HL-60 (cell line): ENCODE data around the gene FAM216B.

Experiments used
- POLR2AphosphoS5 ChIP-seq: IDR thresholded peaks from 2 replicates; pipeline ENCODE4 v1.6.1; 2012; ENCODE audit warnings: low read depth
- SPI1 ChIP-seq: IDR thresholded peaks from 2 replicates; pipeline ENCODE4 v1.6.1; 2012; ENCODE audit warnings: low read depth, mild to moderate bottlenecking, borderline replicate concordance
- TF ChIP-seq, protein P1 (sequence below): IDR thresholded peaks from one replicate; pipeline ENCODE4 v1.5.1; 2011; ENCODE audit warnings: low read length, control low read depth, inconsistent platforms; ENCODE audit not compliant: insufficient read depth
- TF ChIP-seq, protein P2 (sequence below): IDR thresholded peaks from 2 replicates; pipeline ENCODE4 v1.6.1; 2012; ENCODE audit warnings: low read depth; ENCODE audit not compliant: insufficient replicate concordance

DNA sequence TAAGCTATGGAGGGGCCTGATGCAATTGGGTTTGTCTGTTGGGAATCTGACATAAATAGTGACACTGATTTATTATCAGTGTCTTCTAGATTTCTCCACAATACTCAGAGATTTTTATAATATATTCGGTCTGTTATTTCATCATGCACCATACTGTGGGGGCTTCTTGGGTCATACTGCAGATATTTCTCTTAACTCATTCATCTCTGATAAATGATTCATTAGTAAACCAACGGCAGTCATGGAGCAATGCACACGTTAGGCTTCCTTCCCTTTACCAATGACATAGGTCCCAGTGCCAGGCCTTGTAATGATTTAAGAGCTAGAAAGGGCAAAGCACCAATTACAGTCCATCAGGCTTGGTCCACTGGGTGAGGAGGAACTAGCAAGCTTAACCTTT is 53.6 kb downstream of the FAM216B start:
- TF ChIP-seq, protein P1, sequence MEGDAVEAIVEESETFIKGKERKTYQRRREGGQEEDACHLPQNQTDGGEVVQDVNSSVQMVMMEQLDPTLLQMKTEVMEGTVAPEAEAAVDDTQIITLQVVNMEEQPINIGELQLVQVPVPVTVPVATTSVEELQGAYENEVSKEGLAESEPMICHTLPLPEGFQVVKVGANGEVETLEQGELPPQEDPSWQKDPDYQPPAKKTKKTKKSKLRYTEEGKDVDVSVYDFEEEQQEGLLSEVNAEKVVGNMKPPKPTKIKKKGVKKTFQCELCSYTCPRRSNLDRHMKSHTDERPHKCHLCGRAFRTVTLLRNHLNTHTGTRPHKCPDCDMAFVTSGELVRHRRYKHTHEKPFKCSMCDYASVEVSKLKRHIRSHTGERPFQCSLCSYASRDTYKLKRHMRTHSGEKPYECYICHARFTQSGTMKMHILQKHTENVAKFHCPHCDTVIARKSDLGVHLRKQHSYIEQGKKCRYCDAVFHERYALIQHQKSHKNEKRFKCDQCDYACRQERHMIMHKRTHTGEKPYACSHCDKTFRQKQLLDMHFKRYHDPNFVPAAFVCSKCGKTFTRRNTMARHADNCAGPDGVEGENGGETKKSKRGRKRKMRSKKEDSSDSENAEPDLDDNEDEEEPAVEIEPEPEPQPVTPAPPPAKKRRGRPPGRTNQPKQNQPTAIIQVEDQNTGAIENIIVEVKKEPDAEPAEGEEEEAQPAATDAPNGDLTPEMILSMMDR, result no peak
- TF ChIP-seq POLR2AphosphoS5 (no peak), SPI1 (no peak)
- TF ChIP-seq, protein P2, sequence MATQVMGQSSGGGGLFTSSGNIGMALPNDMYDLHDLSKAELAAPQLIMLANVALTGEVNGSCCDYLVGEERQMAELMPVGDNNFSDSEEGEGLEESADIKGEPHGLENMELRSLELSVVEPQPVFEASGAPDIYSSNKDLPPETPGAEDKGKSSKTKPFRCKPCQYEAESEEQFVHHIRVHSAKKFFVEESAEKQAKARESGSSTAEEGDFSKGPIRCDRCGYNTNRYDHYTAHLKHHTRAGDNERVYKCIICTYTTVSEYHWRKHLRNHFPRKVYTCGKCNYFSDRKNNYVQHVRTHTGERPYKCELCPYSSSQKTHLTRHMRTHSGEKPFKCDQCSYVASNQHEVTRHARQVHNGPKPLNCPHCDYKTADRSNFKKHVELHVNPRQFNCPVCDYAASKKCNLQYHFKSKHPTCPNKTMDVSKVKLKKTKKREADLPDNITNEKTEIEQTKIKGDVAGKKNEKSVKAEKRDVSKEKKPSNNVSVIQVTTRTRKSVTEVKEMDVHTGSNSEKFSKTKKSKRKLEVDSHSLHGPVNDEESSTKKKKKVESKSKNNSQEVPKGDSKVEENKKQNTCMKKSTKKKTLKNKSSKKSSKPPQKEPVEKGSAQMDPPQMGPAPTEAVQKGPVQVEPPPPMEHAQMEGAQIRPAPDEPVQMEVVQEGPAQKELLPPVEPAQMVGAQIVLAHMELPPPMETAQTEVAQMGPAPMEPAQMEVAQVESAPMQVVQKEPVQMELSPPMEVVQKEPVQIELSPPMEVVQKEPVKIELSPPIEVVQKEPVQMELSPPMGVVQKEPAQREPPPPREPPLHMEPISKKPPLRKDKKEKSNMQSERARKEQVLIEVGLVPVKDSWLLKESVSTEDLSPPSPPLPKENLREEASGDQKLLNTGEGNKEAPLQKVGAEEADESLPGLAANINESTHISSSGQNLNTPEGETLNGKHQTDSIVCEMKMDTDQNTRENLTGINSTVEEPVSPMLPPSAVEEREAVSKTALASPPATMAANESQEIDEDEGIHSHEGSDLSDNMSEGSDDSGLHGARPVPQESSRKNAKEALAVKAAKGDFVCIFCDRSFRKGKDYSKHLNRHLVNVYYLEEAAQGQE, result no peak
